H1 (cell line): ENCODE measurements around the gene OLFML2B. TPM values are rescaled to one million over a fixed set of nuclear protein-coding genes. Genes with fewer than 3 reads are reported as not detected.

ENCODE experiments used
- CTCF ChIA-PET: fragments of 300-600 bp; sonication (Branson Sonifier 250); formaldehyde crosslinking; loops from one replicate; lab custom pipeline; 2021; ENCODE audit not compliant: partially characterized antibody; lab: Charles Lee
- POLR2A ChIA-PET: fragments of 300-600 bp; sonication (Branson Sonifier 250); formaldehyde crosslinking; loops from one replicate; lab custom pipeline; 2021; ENCODE audit warnings: inconsistent platforms; ENCODE audit not compliant: partially characterized antibody; lab: Charles Lee
- DNase-seq, 2 experiments: peaks; one replicate each; pipeline versions ENCODE4 v3.0.0 to v3.0.0-alpha.2; 2010 to 2022; ENCODE audit warnings: low spot score in 2 of 2, low read depth in 1 of 2, mixed read lengths in 1 of 2
- FAIRE-seq: peaks from 2 replicates; lab custom pipeline; 2011; peaks lifted over from hg19 to GRCh38; lab: Jason Lieb, UNC
- H2AFZ ChIP-seq: 2 replicates; pipeline ENCODE4 v1.8.1; 2012; ENCODE audit warnings: low read length, inconsistent platforms
- H2AK5ac ChIP-seq: 2 replicates; pipeline ENCODE4 v1.6.1; 2013; ENCODE audit warnings: low read depth, low read length
- H2BK120ac ChIP-seq: replicated peaks from 2 replicates; pipeline ENCODE3; 2013; ENCODE audit warnings: low read depth, low read length, inconsistent platforms
- H2BK12ac ChIP-seq: 2 replicates; pipeline ENCODE4 v1.6.1; 2013; ENCODE audit warnings: low read depth, low read length
- H2BK15ac ChIP-seq: 2 replicates; pipeline ENCODE4 v1.6.1; 2013; ENCODE audit warnings: low read length
- H2BK20ac ChIP-seq: 2 replicates; pipeline ENCODE4 v1.6.1; 2013; ENCODE audit warnings: low read length
- H2BK5ac ChIP-seq: 2 replicates; pipeline ENCODE4 v1.6.1; 2013; ENCODE audit warnings: low read depth, low read length
- H3K14ac ChIP-seq: 2 replicates; pipeline ENCODE4 v1.6.1; 2013; ENCODE audit warnings: inconsistent platforms; ENCODE audit not compliant: insufficient read length
- H3K18ac ChIP-seq: 2 replicates; pipeline ENCODE4 v1.6.1; 2013; ENCODE audit warnings: low read length; ENCODE audit errors: extremely low read depth
- H3K23ac ChIP-seq: 2 replicates; pipeline ENCODE4 v1.6.1; 2013; ENCODE audit warnings: inconsistent platforms; ENCODE audit not compliant: insufficient read length
- H3K23me2 ChIP-seq: 2 replicates; pipeline ENCODE4 v1.6.1; 2013; ENCODE audit warnings: low read depth, low read length
- H3K27ac ChIP-seq: 2 replicates; pipeline ENCODE4 v1.6.1; 2011; ENCODE audit warnings: low read depth, low read length, inconsistent platforms
- H3K27me3 ChIP-seq, 4 experiments: replicated peaks in 1 of 4; 1 replicate in 1 of 4; 2 replicates in 3 of 4; pipeline versions ENCODE4 v1.6.1 to v1.8.1; 2011 to 2013; ENCODE audit warnings: low read length in 3 of 4, mild to moderate bottlenecking in 3 of 4, inconsistent platforms in 2 of 4, mixed read lengths in 2 of 4, moderate library complexity in 1 of 4; ENCODE audit not compliant: control insufficient read depth in 3 of 4, insufficient read depth in 3 of 4; ENCODE audit errors: extremely low read depth in 1 of 4
- H3K36me3 ChIP-seq, 4 experiments: 2 replicates each; pipeline versions ENCODE4 v1.6.1 to v1.8.1; 2011 to 2013; ENCODE audit warnings: mild to moderate bottlenecking in 4 of 4, low read length in 3 of 4, moderate library complexity in 2 of 4, control low read depth in 1 of 4, inconsistent platforms in 1 of 4; ENCODE audit not compliant: insufficient read depth in 4 of 4, control insufficient read depth in 2 of 4
- H3K4ac ChIP-seq: replicated peaks from 2 replicates; pipeline ENCODE3; 2013; ENCODE audit warnings: low read length, low read depth, mixed read lengths, inconsistent platforms; ENCODE audit not compliant: insufficient read length
- H3K4me1 ChIP-seq, 4 experiments: replicated peaks in 1 of 4; 1 replicate in 1 of 4; 2 replicates in 3 of 4; pipeline versions ENCODE4 v1.6.1 to v1.8.1; 2011 to 2013; ENCODE audit warnings: low read length in 3 of 4, inconsistent platforms in 2 of 4, mixed read lengths in 1 of 4; ENCODE audit not compliant: insufficient read depth in 4 of 4, control insufficient read depth in 3 of 4
- H3K4me2 ChIP-seq, 2 experiments: 2 replicates each; pipeline versions ENCODE4 v1.6.1 to v1.8.1; 2011 to 2013; ENCODE audit warnings: low read depth in 2 of 2, low read length in 2 of 2, control low read depth in 1 of 2, inconsistent platforms in 1 of 2, mild to moderate bottlenecking in 1 of 2; ENCODE audit not compliant: insufficient read depth in 1 of 2
- H3K4me3 ChIP-seq, 4 experiments: fragments of 200-600, 300-600 bp in 1 of 4; sonication (generic), shearing (Covaris generic), sonication (Bioruptor Twin) in 1 of 4; 2 replicates each; pipeline versions ENCODE4 v1.5.1 to v1.8.1; 2011 to 2016; ENCODE audit warnings: low read length in 4 of 4, low read depth in 3 of 4, control low read depth in 2 of 4, inconsistent platforms in 2 of 4, mild to moderate bottlenecking in 2 of 4, mixed read lengths in 1 of 4, moderate library complexity in 1 of 4; ENCODE audit not compliant: insufficient read depth in 2 of 4; ENCODE audit errors: extremely low read depth in 1 of 4
- H3K56ac ChIP-seq: replicated peaks from 2 replicates; pipeline ENCODE3; 2013; ENCODE audit warnings: low read depth, mild to moderate bottlenecking, mixed read lengths, low read length, inconsistent platforms; ENCODE audit not compliant: insufficient read length
- H3K79me1 ChIP-seq: 2 replicates; pipeline ENCODE4 v1.6.1; 2013; ENCODE audit warnings: low read depth, low read length, control low read depth
- H3K79me2 ChIP-seq, 2 experiments: 2 replicates each; pipeline versions ENCODE4 v1.6.1 to v1.8.1; 2012 to 2013; ENCODE audit warnings: low read length in 2 of 2, mild to moderate bottlenecking in 2 of 2, inconsistent platforms in 1 of 2; ENCODE audit not compliant: insufficient read depth in 2 of 2, control insufficient read depth in 1 of 2
- H3K9ac ChIP-seq, 4 experiments: replicated peaks in 1 of 4; 1 replicate in 1 of 4; 2 replicates in 3 of 4; pipeline versions ENCODE4 v1.6.1 to v1.8.1; 2011 to 2013; ENCODE audit warnings: low read depth in 3 of 4, low read length in 3 of 4, control low read depth in 2 of 4, mild to moderate bottlenecking in 2 of 4, moderate library complexity in 2 of 4, inconsistent platforms in 1 of 4; ENCODE audit errors: extremely low read depth in 1 of 4
- H3K9me3 ChIP-seq, 2 experiments: 2 replicates each; pipeline versions ENCODE4 v1.6.1 to v1.8.1; 2012 to 2013; ENCODE audit warnings: mild to moderate bottlenecking in 2 of 2, moderate library complexity in 2 of 2, control low read depth in 1 of 2, inconsistent platforms in 1 of 2, low read depth in 1 of 2, low read length in 1 of 2, mixed read lengths in 1 of 2; ENCODE audit not compliant: insufficient read depth in 2 of 2
- H4K20me1 ChIP-seq, 2 experiments: replicated peaks in 1 of 2; 2 replicates each; pipeline versions ENCODE3 to v1.8.1; 2011 to 2013; ENCODE audit warnings: inconsistent platforms in 2 of 2, low read length in 2 of 2, mild to moderate bottlenecking in 1 of 2; ENCODE audit not compliant: insufficient read depth in 2 of 2, control insufficient read depth in 1 of 2
- H4K5ac ChIP-seq: 2 replicates; pipeline ENCODE4 v1.6.1; 2013; ENCODE audit warnings: low read length, low read depth, mixed read lengths, inconsistent platforms; ENCODE audit not compliant: insufficient read length
- H4K8ac ChIP-seq: 2 replicates; pipeline ENCODE4 v1.8.0; 2013; ENCODE audit warnings: mild to moderate bottlenecking, moderate library complexity, low read length, inconsistent platforms; ENCODE audit not compliant: insufficient read depth; ENCODE audit errors: extremely low read depth
- H4K91ac ChIP-seq: replicated peaks from 2 replicates; pipeline ENCODE3; 2013; ENCODE audit warnings: low read length, mixed read lengths, inconsistent platforms; ENCODE audit not compliant: insufficient read length
- ASH2L ChIP-seq: fragments of 200-600, 300-600 bp; sonication (generic); IDR thresholded peaks from one replicate; pipeline ENCODE4 v1.7.1; 2017; ENCODE audit warnings: low read length
- BACH1 ChIP-seq: IDR thresholded peaks from 2 replicates; pipeline ENCODE4 v1.6.1; 2012; ENCODE audit warnings: low read length, improper control_type of control experiment
- BCL11A ChIP-seq, 2 experiments: IDR thresholded peaks; one replicate each; pipeline ENCODE4 v1.6.1; 2011; ENCODE audit warnings: low read depth in 2 of 2, low read length in 2 of 2, mild to moderate bottlenecking in 2 of 2
- CBX8 ChIP-seq: fragments of 300-800, 300-1000 bp; sonication (generic); IDR thresholded peaks from 2 replicates; pipeline ENCODE4 v1.7.1; 2016; ENCODE audit warnings: low read depth, low read length, borderline replicate concordance
- EZH2 ChIP-seq: fragments of 200-600 bp; sonication (generic); IDR thresholded peaks from 2 replicates; pipeline ENCODE4 v1.7.1; 2012; ENCODE audit warnings: low read depth, mild to moderate bottlenecking, moderate library complexity, low read length, inconsistent platforms; ENCODE audit not compliant: severe bottlenecking
- FOSL1 ChIP-seq: IDR thresholded peaks from 2 replicates; pipeline ENCODE4 v1.6.1; 2011; ENCODE audit warnings: mild to moderate bottlenecking, low read depth, low read length, moderate library complexity; ENCODE audit not compliant: insufficient read depth
- GABPA ChIP-seq: IDR thresholded peaks from 2 replicates; pipeline ENCODE4 v1.6.1; 2011; ENCODE audit warnings: mild to moderate bottlenecking, low read length, moderate library complexity, borderline replicate concordance; ENCODE audit not compliant: insufficient read depth
- GTF2F1 ChIP-seq: IDR thresholded peaks from 2 replicates; pipeline ENCODE4 v1.6.1; 2012; ENCODE audit warnings: low read depth, low read length, improper control_type of control experiment, borderline replicate concordance
- KDM5A ChIP-seq: fragments of 200-600 bp; IDR thresholded peaks from 2 replicates; pipeline ENCODE4 v1.7.1; 2012; ENCODE audit warnings: mild to moderate bottlenecking, low read length, inconsistent platforms, mixed read lengths
- NANOG ChIP-seq: IDR thresholded peaks from 2 replicates; pipeline ENCODE4 v1.6.1; 2011; ENCODE audit warnings: low read length, low read depth, mild to moderate bottlenecking, inconsistent platforms; ENCODE audit not compliant: insufficient read depth, poor library complexity, severe bottlenecking
- SP2 ChIP-seq: IDR thresholded peaks from 2 replicates; pipeline ENCODE4 v1.6.1; 2012; ENCODE audit warnings: mild to moderate bottlenecking, low read length, inconsistent platforms
- TBP ChIP-seq: IDR thresholded peaks from 2 replicates; pipeline ENCODE4 v1.6.1; 2011; ENCODE audit warnings: low read depth, low read length, improper control_type of control experiment
- WGBS, 2 experiments: shearing (Covaris generic) in 1 of 2; methylation state at CpG; one replicate each; pipeline versions ENCODE4 v1.1.6 to v1.1.7; 2013 to 2015; ENCODE audit warnings: low lambda C conversion rate in 2 of 2, mixed read lengths in 2 of 2, inconsistent platforms in 1 of 2, low coverage in 1 of 2, missing lambda C conversion rate in 1 of 2; ENCODE audit not compliant: insufficient replicate concordance in 2 of 2, insufficient coverage in 1 of 2, insufficient read length in 1 of 2; ENCODE audit errors: extremely low coverage in 1 of 2, missing lambda C conversion rate in 1 of 2; 5-methylcytosine and 5-hydroxymethylcytosine counted together
- polyA plus RNA-seq, 7 experiments: library from polyadenylated mRNA; depleted of rRNA in 3 of 7; stranded (reverse) in 5 of 7; unstranded in 2 of 7; fragments of >200 nt in 5 of 7; fragments of 200-250 nt in 2 of 7; gene quantifications; 1 replicate in 5 of 7; 2 replicates in 1 of 7; 4 replicates in 1 of 7; pipeline versions ENCODE4 v1.2.1 to v1.2.3, GENCODE V29; 2011 to 2013; ENCODE audit warnings: missing spikeins in 2 of 7, mixed read lengths in 2 of 7
- total RNA-seq: library from RNA; stranded (reverse); fragmentation: NEBNext Ultra II Directional; extraction: Animal tissue kit (Norgen Biotek cat#: 25700); gene quantifications from 2 replicates; pipeline ENCODE4 v1.2.1, GENCODE V29; 2021

Gene OLFML2B
- total and polyA plus RNA-seq, 2 of the 8 experiments (the other 6 are each of a cell fraction or from before 2014, with no cell fraction given) = 6.5 to 10.4 TPM

DNA sequence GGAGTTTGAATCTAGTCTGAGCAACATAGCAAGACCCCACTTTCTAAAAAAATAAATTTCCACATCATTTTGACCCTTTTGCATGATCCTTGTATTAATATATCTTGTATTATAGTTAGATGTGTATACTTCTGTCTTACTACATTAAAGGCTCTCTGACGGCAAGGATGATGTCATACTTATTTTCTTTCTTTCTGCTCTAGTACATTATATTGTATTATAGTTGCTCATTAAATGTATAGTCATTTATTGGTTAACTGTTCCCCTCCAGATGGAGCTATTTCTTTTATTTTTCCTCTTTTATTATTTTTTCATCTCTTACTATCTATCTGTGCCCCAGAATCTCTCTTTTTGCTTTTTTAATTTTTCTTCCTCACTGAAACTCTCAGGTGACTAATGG lies 15.0 kb upstream of the OLFML2B start:
- H3K14ac ChIP-seq = no peak overlapping the region
- H3K56ac ChIP-seq = no peak overlapping the region
- H3K4me3 ChIP-seq = no peak overlapping the region
- H2BK20ac ChIP-seq = no peak overlapping the region
- no peak overlapping the region for H2BK15ac ChIP-seq
- no peak overlapping the region for H4K91ac ChIP-seq
- no peak overlapping the region for H3K18ac ChIP-seq
- H3K27me3 ChIP-seq = no peaks in the 10 kb centered on the region
- no peak overlapping the region for H3K9ac ChIP-seq
- no peak overlapping the region for H2AK5ac ChIP-seq
- H3K4me1 ChIP-seq = no peaks in the 10 kb centered on the region; a peak in 1 of 7 replicates
- H4K20me1 ChIP-seq = no peaks in the 10 kb centered on the region
- no peaks in the 10 kb centered on the region for H3K79me2 ChIP-seq
- no peak overlapping the region for H2BK12ac ChIP-seq
- H2BK120ac ChIP-seq = no peak overlapping the region
- H3K27ac ChIP-seq = no peak overlapping the region
- H4K5ac ChIP-seq = no peak overlapping the region
- TF ChIP-seq BCL11A (IDR thresholded peaks at IDR 0.05; ENCODE audit: low read depth in 2 of 2, low read length in 2 of 2) (no peak), BACH1 (no peak), CBX8 (no peak), ASH2L (no peak), FOSL1 (no peak), GTF2F1 (no peak), GABPA (no peak), NANOG (no peak), KDM5A (no peak), EZH2 (no peak), TBP (no peak), SP2 (no peak)
- 90% methylated on average over 1 of the region's 1 CpG; no CpG with 5 or more reads in 1 of the 2 experiments for WGBS, 2 experiments
- ChIA-PET CTCF (interaction anchor here (0.8 to 7.4 kb wide), 9 partner anchors 11 to 352 kb away, joined by 3 to 180 read pairs (median 6); partner anchors contain the start of gene OLFML2B), POLR2A (no interaction called here)
- no peak overlapping the region for H3K4ac ChIP-seq
- FAIRE-seq = no peak
- H3K23ac ChIP-seq = no peak overlapping the region
- no peak overlapping the region for H2BK5ac ChIP-seq
- no peaks in the 10 kb centered on the region for H3K36me3 ChIP-seq
- no peak overlapping the region for H2AFZ ChIP-seq
- no peaks in the 10 kb centered on the region for H3K79me1 ChIP-seq
- H3K9me3 ChIP-seq = no peaks in the 10 kb centered on the region
- no peak overlapping the region for H4K8ac ChIP-seq
- no peak overlapping the region for H3K4me2 ChIP-seq
- no peak for DNase-seq
- H3K23me2 ChIP-seq = no peaks in the 10 kb centered on the region
